ENCODE measurements around the gene TUBB3. TPM values are rescaled to one million over a fixed set of nuclear protein-coding genes. Genes with fewer than 3 reads are reported as not detected.

TUBB3 gene
- total RNA-seq, 1 experiment from 2014 or later, result 52.1 TPM

GRCh38 chr16:89899879-89900481 lies 23.2 kb upstream of the TUBB3 start:
- no TSS peak for BruUV-seq (replicated peaks)
- Mint-ChIP-seq H3K4me1 (ENCODE audit: low read depth, unreplicated experiment) (no peaks in the 10 kb centered on the region), H3K27me3 (ENCODE audit: unreplicated experiment) (no peaks in the 10 kb centered on the region), H3K36me3 (ENCODE audit: insufficient read depth, unreplicated experiment) (peaks cover 78% of the 10 kb centered on the region), H3K9me3 (ENCODE audit: low read depth, unreplicated experiment) (no peaks in the 10 kb centered on the region), H3K4me3 (ENCODE audit: low read depth, unreplicated experiment) (no peak overlapping the region), H3K27ac (ENCODE audit: unreplicated experiment) (no peak overlapping the region)
- CTCF ChIA-PET, result no interaction called here
- intact Hi-C loops (cut with micrococcal nuclease; ENCODE audit: unreplicated experiment), result no loop called here
- no peak for DNase-seq
- no peak for TF ChIP-seq CTCF (IDR thresholded peaks at IDR 0.05; ENCODE audit: unreplicated experiment)

GRCh38 chr16:89900885-89901284 lies 22.3 kb upstream of the TUBB3 start:
- no peaks in the 10 kb centered on the region for H3K27me3 Mint-ChIP-seq (ENCODE audit: unreplicated experiment)
- no peaks in the 10 kb centered on the region for H3K4me1 Mint-ChIP-seq (ENCODE audit: low read depth, unreplicated experiment)
- CTCF ChIA-PET, result no interaction called here
- no TSS peak for BruUV-seq (replicated peaks)
- peaks cover 78% of the 10 kb centered on the region for H3K36me3 Mint-ChIP-seq (ENCODE audit: insufficient read depth, unreplicated experiment)
- H3K27ac Mint-ChIP-seq (ENCODE audit: unreplicated experiment), result no peak overlapping the region
- no peak for DNase-seq
- no peak for TF ChIP-seq CTCF (IDR thresholded peaks at IDR 0.05; ENCODE audit: unreplicated experiment)
- no peak overlapping the region for H3K4me3 Mint-ChIP-seq (ENCODE audit: low read depth, unreplicated experiment)
- intact Hi-C loops (cut with micrococcal nuclease; ENCODE audit: unreplicated experiment), result no loop called here
- no peaks in the 10 kb centered on the region for H3K9me3 Mint-ChIP-seq (ENCODE audit: low read depth, unreplicated experiment)

- no peaks in the 10 kb centered on the region for H3K27me3 Mint-ChIP-seq (ENCODE audit: unreplicated experiment)
- H3K9me3 Mint-ChIP-seq (ENCODE audit: low read depth, unreplicated experiment), result no peaks in the 10 kb centered on the region
- TF ChIP-seq CTCF (IDR thresholded peaks at IDR 0.05; ENCODE audit: unreplicated experiment), result no peak
- BruUV-seq (replicated peaks), result no TSS peak
- CTCF ChIA-PET, result interaction anchor here (0.6 kb wide), 1 partner anchor 30 kb away, joined by 3 read pairs; the partner anchor contains the start of gene TCF25
- H3K36me3 Mint-ChIP-seq (ENCODE audit: insufficient read depth, unreplicated experiment), result peaks cover 69% of the 10 kb centered on the region
- H3K4me3 Mint-ChIP-seq (ENCODE audit: low read depth, unreplicated experiment), result no peak overlapping the region
- no peak overlapping the region for H3K27ac Mint-ChIP-seq (ENCODE audit: unreplicated experiment)
- intact Hi-C loops (cut with micrococcal nuclease; ENCODE audit: unreplicated experiment), result no loop called here
- DNase-seq, result no peak
- no peaks in the 10 kb centered on the region for H3K4me1 Mint-ChIP-seq (ENCODE audit: low read depth, unreplicated experiment)
Observed at GRCh38 chr16:89902980-89903379, 20.2 kb upstream of the TUBB3 start.

- intact Hi-C loops (cut with micrococcal nuclease; ENCODE audit: unreplicated experiment), result no loop called here
- Mint-ChIP-seq H3K4me3 (ENCODE audit: low read depth, unreplicated experiment) (no peak overlapping the region), H3K9me3 (ENCODE audit: low read depth, unreplicated experiment) (no peaks in the 10 kb centered on the region), H3K4me1 (ENCODE audit: low read depth, unreplicated experiment) (no peaks in the 10 kb centered on the region), H3K27ac (ENCODE audit: unreplicated experiment) (no peak overlapping the region), H3K27me3 (ENCODE audit: unreplicated experiment) (no peaks in the 10 kb centered on the region), H3K36me3 (ENCODE audit: insufficient read depth, unreplicated experiment) (peaks cover 63% of the 10 kb centered on the region)
- DNase-seq, result no peak
- no TSS peak for BruUV-seq (replicated peaks)
- TF ChIP-seq CTCF (IDR thresholded peaks at IDR 0.05; ENCODE audit: unreplicated experiment), result no peak
- CTCF ChIA-PET, result no interaction called here
Observed at GRCh38 chr16:89903908-89904515, 19.1 kb upstream of the TUBB3 start.
